GM13977 (cell line): ENCODE data around the gene AKR1B1.

Experiments used
- DNase-seq: peaks from one replicate; pipeline ENCODE4 v3.0.0; 2012; ENCODE audit warnings: low spot score
- in situ Hi-C: fragments of 300-500 bp; cut with MboI; formaldehyde crosslinking; loops from one replicate; pipeline ENCODE4 v1.12.0; 2022; ENCODE audit warnings: low sequenced_read_pairs, low pct_unique_long_range_greater_than_20kb, mixed read lengths, inconsistent platforms; ENCODE audit not compliant: unreplicated experiment
- TF ChIP-seq, protein P1 (sequence below): IDR thresholded peaks from 2 replicates; pipeline ENCODE4 v1.5.1; 2012; ENCODE audit warnings: mild to moderate bottlenecking, control low read depth; ENCODE audit not compliant: insufficient read depth; ENCODE audit errors: extremely low read depth, missing control alignments

AKR1B1 gene

GRCh38 chr7:134480730-134481129 is 21.8 kb upstream of the AKR1B1 start:
- no peak for DNase-seq
- in situ Hi-C loops: no loop called here
- TF ChIP-seq, protein P1, sequence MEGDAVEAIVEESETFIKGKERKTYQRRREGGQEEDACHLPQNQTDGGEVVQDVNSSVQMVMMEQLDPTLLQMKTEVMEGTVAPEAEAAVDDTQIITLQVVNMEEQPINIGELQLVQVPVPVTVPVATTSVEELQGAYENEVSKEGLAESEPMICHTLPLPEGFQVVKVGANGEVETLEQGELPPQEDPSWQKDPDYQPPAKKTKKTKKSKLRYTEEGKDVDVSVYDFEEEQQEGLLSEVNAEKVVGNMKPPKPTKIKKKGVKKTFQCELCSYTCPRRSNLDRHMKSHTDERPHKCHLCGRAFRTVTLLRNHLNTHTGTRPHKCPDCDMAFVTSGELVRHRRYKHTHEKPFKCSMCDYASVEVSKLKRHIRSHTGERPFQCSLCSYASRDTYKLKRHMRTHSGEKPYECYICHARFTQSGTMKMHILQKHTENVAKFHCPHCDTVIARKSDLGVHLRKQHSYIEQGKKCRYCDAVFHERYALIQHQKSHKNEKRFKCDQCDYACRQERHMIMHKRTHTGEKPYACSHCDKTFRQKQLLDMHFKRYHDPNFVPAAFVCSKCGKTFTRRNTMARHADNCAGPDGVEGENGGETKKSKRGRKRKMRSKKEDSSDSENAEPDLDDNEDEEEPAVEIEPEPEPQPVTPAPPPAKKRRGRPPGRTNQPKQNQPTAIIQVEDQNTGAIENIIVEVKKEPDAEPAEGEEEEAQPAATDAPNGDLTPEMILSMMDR: no peak

GRCh38 chr7:134480202-134480601 is 21.3 kb upstream of the AKR1B1 start:
- in situ Hi-C loops: no loop called here
- no peak for DNase-seq
- TF ChIP-seq, protein P1: no peak

DNA sequence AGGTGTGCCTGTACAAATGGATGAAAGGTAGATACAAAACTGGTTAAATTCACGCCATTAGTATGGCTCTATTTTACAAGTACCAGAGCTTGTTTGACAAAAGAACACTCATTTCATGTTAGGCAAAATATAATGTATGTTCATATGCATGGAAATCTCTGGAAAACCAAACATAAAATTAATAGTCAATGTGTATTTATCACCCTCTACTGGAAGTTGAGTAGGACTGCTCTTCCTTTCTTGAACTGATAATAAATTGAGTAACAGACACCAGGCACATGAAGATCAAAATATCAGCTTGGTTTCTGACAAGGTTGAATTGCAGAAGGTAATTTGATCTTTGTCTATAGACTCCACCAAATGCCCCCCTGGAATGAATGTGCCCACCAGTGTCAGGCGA is 19.8 kb upstream of the AKR1B1 start:
- in situ Hi-C loops: no loop called here
- TF ChIP-seq, protein P1: no peak

DNA sequence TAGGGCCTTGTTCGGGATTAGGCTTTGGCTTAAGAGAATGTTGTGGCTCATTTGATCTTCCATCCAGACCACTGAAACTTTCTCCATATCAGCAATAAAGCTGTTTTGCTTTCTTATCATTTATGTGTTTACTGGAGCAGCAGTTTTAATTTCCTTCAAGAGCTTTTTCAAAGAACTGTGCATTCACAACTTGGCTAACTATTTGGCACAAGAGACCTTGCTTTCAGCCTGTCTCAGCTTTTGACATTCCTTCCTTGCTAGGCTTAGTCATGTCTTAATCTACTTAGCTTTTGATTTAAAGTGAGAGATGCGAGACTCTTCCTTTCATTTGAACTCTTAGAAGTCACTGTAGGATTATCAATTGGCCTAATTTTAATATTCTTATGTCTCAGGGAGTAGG is 19.1 kb upstream of the AKR1B1 start:
- in situ Hi-C loops: no loop called here
- DNase-seq: no peak
- TF ChIP-seq, protein P1: no peak

More for the DNA sequence above, 19.8 kb upstream of the AKR1B1 start:
- DNase-seq: no peak

- TF ChIP-seq, protein P1: no peak
- in situ Hi-C loops: no loop called here
- DNase-seq: no peak
Observed at GRCh38 chr7:134476044-134476443, 17.1 kb upstream of the AKR1B1 start.

GRCh38 chr7:134474828-134475227 is 15.9 kb upstream of the AKR1B1 start:
- in situ Hi-C loops: no loop called here
- TF ChIP-seq, protein P1: no peak
- DNase-seq: no peak

GRCh38 chr7:134473861-134474291 is 15.0 kb upstream of the AKR1B1 start:
- TF ChIP-seq, protein P1: no peak
- DNase-seq: no peak
- in situ Hi-C loops: no loop called here
